ENCODE data around the gene APIP. TPM values are rescaled to one million over a fixed set of nuclear protein-coding genes. Genes with fewer than 3 reads are reported as not detected.

The APIP gene
- total RNA-seq, 1 experiment from 2014 or later: 31.3 TPM

DNA sequence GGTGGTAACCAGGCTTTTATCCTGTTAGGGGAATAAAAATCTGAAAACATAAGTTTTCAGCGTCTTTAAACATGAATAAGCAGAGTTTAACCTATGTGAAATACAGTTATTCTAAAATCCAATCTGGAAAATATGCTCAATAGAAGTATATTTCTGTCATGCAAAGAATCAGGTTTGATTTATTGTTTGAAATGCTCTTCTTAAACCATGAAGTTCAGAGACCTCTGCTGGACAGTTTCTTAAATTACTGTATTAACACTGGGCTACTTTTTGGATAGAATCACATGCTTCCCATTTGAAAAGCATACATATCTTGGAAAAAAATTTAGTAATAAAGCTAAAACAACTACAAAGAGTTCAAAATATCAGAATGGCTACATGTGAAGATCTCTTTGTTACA lies 25.4 kb downstream of the APIP start:
- TF ChIP-seq, protein P1, sequence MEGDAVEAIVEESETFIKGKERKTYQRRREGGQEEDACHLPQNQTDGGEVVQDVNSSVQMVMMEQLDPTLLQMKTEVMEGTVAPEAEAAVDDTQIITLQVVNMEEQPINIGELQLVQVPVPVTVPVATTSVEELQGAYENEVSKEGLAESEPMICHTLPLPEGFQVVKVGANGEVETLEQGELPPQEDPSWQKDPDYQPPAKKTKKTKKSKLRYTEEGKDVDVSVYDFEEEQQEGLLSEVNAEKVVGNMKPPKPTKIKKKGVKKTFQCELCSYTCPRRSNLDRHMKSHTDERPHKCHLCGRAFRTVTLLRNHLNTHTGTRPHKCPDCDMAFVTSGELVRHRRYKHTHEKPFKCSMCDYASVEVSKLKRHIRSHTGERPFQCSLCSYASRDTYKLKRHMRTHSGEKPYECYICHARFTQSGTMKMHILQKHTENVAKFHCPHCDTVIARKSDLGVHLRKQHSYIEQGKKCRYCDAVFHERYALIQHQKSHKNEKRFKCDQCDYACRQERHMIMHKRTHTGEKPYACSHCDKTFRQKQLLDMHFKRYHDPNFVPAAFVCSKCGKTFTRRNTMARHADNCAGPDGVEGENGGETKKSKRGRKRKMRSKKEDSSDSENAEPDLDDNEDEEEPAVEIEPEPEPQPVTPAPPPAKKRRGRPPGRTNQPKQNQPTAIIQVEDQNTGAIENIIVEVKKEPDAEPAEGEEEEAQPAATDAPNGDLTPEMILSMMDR (conservative IDR thresholded peaks at IDR 0.05): peak; percentile 60
- Histone ChIP-seq H2BK15ac (ENCODE audit: low read depth, low read length) (no peak overlapping the region), H3T11ph (ENCODE audit: low read length) (no peak overlapping the region), H4K91ac (ENCODE audit: insufficient read length, low read depth, low read length) (no peak overlapping the region), H3K14ac (ENCODE audit: insufficient read depth, low read length) (no peak overlapping the region), H3K79me2 (ENCODE audit: insufficient read depth, low read length) (no peaks in the 10 kb centered on the region), H3K4ac (ENCODE audit: low read depth, low read length) (no peak overlapping the region), H2AK5ac (ENCODE audit: insufficient read length, low read length) (no peak overlapping the region), H4K8ac (replicated peaks; ENCODE audit: insufficient read length, low read depth, low read length) (no peak overlapping the region), H2BK12ac (ENCODE audit: insufficient read length, low read depth, low read length) (no peak overlapping the region), H3K9ac (ENCODE audit: extremely low read depth, insufficient read length, low read length) (no peak overlapping the region), H2BK120ac (ENCODE audit: low read depth, low read length, poor library complexity, severe bottlenecking) (no peak overlapping the region), H3K23me2 (ENCODE audit: insufficient read length, low read depth, low read length, poor library complexity, severe bottlenecking) (no peaks in the 10 kb centered on the region), H3K23ac (ENCODE audit: insufficient read length, low read depth, low read length) (no peak overlapping the region), H3K4me1 (ENCODE audit: insufficient read depth, low read length) (no peaks in the 10 kb centered on the region), H3K79me1 (ENCODE audit: insufficient read depth, low read depth, low read length, poor library complexity, severe bottlenecking) (no peaks in the 10 kb centered on the region), H3K27me3 (ENCODE audit: insufficient read depth, low read length) (no peaks in the 10 kb centered on the region; the same call in 1 of the 2 replicates), H3K56ac (ENCODE audit: insufficient read length, low read depth, low read length) (no peak overlapping the region), H3K9me3 (ENCODE audit: control insufficient read depth, low read depth, low read length) (no peaks in the 10 kb centered on the region), H3K18ac (ENCODE audit: insufficient read length, low read depth, low read length) (no peak overlapping the region), H2BK20ac (ENCODE audit: low read depth, low read length, poor library complexity, severe bottlenecking) (no peak overlapping the region), H2AFZ (ENCODE audit: low read length) (no peak overlapping the region), H3K27ac (ENCODE audit: insufficient read length, low read depth, low read length) (no peak overlapping the region), H2BK5ac (ENCODE audit: insufficient read length, low read length) (no peak overlapping the region), H4K5ac (ENCODE audit: insufficient read length, low read depth, low read length) (no peak overlapping the region), H3K4me2 (ENCODE audit: insufficient read depth, insufficient read length, low read length) (no peak overlapping the region), H4K20me1 (ENCODE audit: control insufficient read depth, insufficient read depth, insufficient read length) (no peaks in the 10 kb centered on the region)
- Mint-ChIP-seq H3K4me3 (no peak overlapping the region), H3K9me3 (no peaks in the 10 kb centered on the region), H3K4me1 (no peaks in the 10 kb centered on the region), H3K36me3 (ENCODE audit: insufficient read depth in 1 of 3, low read depth in 3 of 3) (peaks cover 0 to 8% (median 0%) of the 10 kb centered on the region in 3 experiments; a peak in 2 of 7 replicates), H3K27me3 (ENCODE audit: low read depth) (no peaks in the 10 kb centered on the region), H3K27ac (no peak overlapping the region)
- WGBS (ENCODE audit: extremely low coverage, insufficient read length, low lambda C conversion rate): no CpG with 5 or more reads among the region's 1 CpG
- no peak for DNase-seq
